Loucy (cell line): ENCODE measurements around the gene GLP2R.

ENCODE experiments used
- CTCF ChIP-seq: fragments of 200-600 bp; sonication (generic); conservative IDR thresholded peaks from 2 replicates; pipeline ENCODE4 v1.5.1; 2014; ENCODE audit warnings: mild to moderate bottlenecking, antibody characterized with exemption, low read length
- EZH2phosphoT487 ChIP-seq: fragments of 200-600 bp; IDR thresholded peaks from 2 replicates; pipeline ENCODE4 v1.6.1; 2018; ENCODE audit warnings: antibody characterized with exemption, mild to moderate bottlenecking, moderate library complexity, borderline replicate concordance

- TF ChIP-seq CTCF (no peak), EZH2phosphoT487 (no peak)
These were observed 28.5 kb downstream of the GLP2R start for GRCh38 chr17:9854255-9854654.
